ENCODE data around the gene CNFN.
"Not testable (repeated sequence)": the region's sequence is repeated elsewhere in the genome, so short reads cannot be mapped to it uniquely, and the experiment has no call there.

The CNFN gene

DNA sequence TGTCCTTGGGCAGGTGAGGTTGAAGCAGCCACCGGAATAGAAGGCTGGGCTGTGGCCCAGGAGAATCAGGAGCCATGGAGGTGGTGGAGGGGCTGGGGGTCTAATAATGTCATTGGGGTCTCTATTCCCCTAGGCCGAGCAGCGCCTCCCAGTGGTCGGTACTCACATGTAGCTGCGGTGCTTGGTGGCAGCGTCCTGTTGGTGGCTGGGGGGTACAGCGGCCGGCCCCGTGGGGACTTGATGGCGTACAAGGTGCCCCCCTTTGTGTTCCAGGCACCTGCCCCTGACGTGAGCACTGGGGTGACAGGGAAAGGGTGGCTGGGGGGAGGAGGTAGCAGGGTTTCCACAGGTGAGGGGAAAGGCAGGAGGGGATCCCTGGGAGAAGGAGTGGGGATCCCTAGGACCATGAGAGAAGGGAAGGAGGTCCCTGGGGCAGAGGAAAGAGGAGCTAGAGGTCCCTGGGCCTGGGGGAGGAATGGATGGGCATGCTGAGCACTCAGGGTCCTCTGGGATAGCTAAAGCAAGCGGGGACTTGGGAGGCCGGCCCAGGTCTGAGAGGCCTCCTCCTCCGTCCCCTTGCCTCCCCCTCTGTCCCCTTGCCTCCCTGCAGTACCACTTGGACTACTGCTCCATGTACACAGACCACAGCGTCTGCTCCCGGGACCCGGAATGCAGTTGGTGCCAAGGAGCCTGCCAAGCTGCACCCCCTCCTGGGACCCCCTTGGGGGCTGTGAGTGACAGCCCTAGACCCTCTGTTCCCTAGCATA is 46.6 kb downstream of the CNFN start:
- Histone ChIP-seq H3K4me2 (ENCODE audit: low read length) (no peak overlapping the region), H3K79me2 (ENCODE audit: control insufficient read depth, low read length) (no peaks in the 10 kb centered on the region), H3K9me2 (replicated peaks; ENCODE audit: control insufficient read depth, low read length) (no peaks in the 10 kb centered on the region), H3K4me3 (ENCODE audit: low read length) (no peak overlapping the region), H3K9me3 (ENCODE audit: control insufficient read depth, insufficient read depth, low read length) (no peaks in the 10 kb centered on the region), H3K4me1 (ENCODE audit: control insufficient read depth, low read length) (peaks cover 10% of the 10 kb centered on the region), H3K27ac (ENCODE audit: low read depth, low read length) (no peak overlapping the region), H3K27me3 (ENCODE audit: control insufficient read depth, low read length) (no peaks in the 10 kb centered on the region), H4K20me1 (ENCODE audit: control insufficient read depth, insufficient read depth, low read depth, low read length) (no peaks in the 10 kb centered on the region), H3K36me3 (ENCODE audit: control insufficient read depth, low read length) (0 out of 2 replicates have a peak, but pooled peaks cover 4% of the 10 kb centered on the region), H3F3A (ENCODE audit: control insufficient read depth, insufficient read depth) (no peaks in the 10 kb centered on the region)
- TF ChIP-seq EZH2phosphoT487 (IDR thresholded peaks at IDR 0.05; ENCODE audit: borderline replicate concordance, low read length) = no peak
- TF ChIP-seq, protein P1, sequence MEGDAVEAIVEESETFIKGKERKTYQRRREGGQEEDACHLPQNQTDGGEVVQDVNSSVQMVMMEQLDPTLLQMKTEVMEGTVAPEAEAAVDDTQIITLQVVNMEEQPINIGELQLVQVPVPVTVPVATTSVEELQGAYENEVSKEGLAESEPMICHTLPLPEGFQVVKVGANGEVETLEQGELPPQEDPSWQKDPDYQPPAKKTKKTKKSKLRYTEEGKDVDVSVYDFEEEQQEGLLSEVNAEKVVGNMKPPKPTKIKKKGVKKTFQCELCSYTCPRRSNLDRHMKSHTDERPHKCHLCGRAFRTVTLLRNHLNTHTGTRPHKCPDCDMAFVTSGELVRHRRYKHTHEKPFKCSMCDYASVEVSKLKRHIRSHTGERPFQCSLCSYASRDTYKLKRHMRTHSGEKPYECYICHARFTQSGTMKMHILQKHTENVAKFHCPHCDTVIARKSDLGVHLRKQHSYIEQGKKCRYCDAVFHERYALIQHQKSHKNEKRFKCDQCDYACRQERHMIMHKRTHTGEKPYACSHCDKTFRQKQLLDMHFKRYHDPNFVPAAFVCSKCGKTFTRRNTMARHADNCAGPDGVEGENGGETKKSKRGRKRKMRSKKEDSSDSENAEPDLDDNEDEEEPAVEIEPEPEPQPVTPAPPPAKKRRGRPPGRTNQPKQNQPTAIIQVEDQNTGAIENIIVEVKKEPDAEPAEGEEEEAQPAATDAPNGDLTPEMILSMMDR (IDR thresholded peaks at IDR 0.05; ENCODE audit: low read depth, low read length, poor library complexity, severe bottlenecking) = peak; percentile 64

GRCh38 chr19:42339922-42340321 is 50.2 kb downstream of the CNFN start:
- H3K36me3 ChIP-seq (ENCODE audit: control insufficient read depth, low read length) = not testable (repeated sequence)

GRCh38 chr19:42339126-42339860 is 50.8 kb downstream of the CNFN start:
- not testable (repeated sequence) for H3K79me2 ChIP-seq (ENCODE audit: control insufficient read depth, low read length); H3K4me3 ChIP-seq (ENCODE audit: low read length); H3K4me1 ChIP-seq (ENCODE audit: control insufficient read depth, low read length); H3K9me2 ChIP-seq (replicated peaks; ENCODE audit: control insufficient read depth, low read length); H3K36me3 ChIP-seq (ENCODE audit: control insufficient read depth, low read length); H3K27ac ChIP-seq (ENCODE audit: low read depth, low read length); H4K20me1 ChIP-seq (ENCODE audit: control insufficient read depth, insufficient read depth, low read depth, low read length); H3K9me3 ChIP-seq (ENCODE audit: control insufficient read depth, insufficient read depth, low read length); H3K27me3 ChIP-seq (ENCODE audit: control insufficient read depth, low read length); H3F3A ChIP-seq (ENCODE audit: control insufficient read depth, insufficient read depth)
- H3K4me2 ChIP-seq (ENCODE audit: low read length) = peak overlapping the region; percentile 10; the same call in 1 of the 2 replicates

More at GRCh38 chr19:42339922-42340321, 50.2 kb downstream of the CNFN start:
- not testable (repeated sequence) for H4K20me1 ChIP-seq (ENCODE audit: control insufficient read depth, insufficient read depth, low read depth, low read length); H3K4me1 ChIP-seq (ENCODE audit: control insufficient read depth, low read length); H3K27ac ChIP-seq (ENCODE audit: low read depth, low read length); H3F3A ChIP-seq (ENCODE audit: control insufficient read depth, insufficient read depth); H3K9me2 ChIP-seq (replicated peaks; ENCODE audit: control insufficient read depth, low read length); H3K4me2 ChIP-seq (ENCODE audit: low read length); H3K27me3 ChIP-seq (ENCODE audit: control insufficient read depth, low read length); H3K79me2 ChIP-seq (ENCODE audit: control insufficient read depth, low read length); H3K4me3 ChIP-seq (ENCODE audit: low read length); H3K9me3 ChIP-seq (ENCODE audit: control insufficient read depth, insufficient read depth, low read length)
